HG02852 (cell line): ENCODE data around the gene CDH4.

Experiments used
- ATAC-seq: cut with Tn5 transposase; IDR thresholded peaks from one replicate; pipeline ENCODE4 v1.9.1; 2021; ENCODE audit warnings: mild to moderate bottlenecking, moderate library complexity; ENCODE audit not compliant: unreplicated experiment

Gene CDH4

DNA sequence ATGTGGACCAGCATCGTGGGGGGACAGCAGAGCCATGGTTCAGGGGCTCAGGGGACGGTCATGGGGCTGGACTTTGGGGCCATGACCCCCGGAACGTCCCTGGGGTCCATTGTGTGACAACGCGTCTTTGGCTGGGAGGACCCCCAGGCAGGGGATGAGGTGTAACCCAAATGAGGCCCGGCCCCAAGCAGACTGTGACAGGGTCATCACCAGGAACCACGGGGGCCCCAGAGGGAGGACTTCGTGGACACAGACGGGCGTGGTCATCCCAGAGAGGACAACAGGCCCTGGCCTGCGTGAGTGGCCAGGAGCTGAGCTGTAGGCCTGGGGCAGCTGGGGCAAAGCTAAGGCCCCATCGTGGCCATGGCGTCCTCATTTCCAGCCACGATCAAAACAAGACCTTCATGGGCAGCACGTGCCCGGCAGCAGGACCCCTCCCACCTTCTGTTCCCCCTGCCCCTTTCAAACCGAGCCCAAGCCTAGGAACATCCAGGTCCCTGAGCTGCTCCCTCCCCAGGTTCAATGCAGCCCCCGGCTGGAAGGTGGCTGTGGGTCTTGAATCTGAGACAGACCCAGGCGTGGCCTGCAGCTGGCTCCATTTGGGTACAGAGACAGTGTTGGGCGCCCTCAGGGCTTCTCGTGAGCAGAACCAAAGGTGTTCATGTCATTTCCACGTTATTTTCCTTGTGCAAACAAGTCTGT, 625.9 kb downstream of the CDH4 start:
- ATAC-seq = no peak

DNA sequence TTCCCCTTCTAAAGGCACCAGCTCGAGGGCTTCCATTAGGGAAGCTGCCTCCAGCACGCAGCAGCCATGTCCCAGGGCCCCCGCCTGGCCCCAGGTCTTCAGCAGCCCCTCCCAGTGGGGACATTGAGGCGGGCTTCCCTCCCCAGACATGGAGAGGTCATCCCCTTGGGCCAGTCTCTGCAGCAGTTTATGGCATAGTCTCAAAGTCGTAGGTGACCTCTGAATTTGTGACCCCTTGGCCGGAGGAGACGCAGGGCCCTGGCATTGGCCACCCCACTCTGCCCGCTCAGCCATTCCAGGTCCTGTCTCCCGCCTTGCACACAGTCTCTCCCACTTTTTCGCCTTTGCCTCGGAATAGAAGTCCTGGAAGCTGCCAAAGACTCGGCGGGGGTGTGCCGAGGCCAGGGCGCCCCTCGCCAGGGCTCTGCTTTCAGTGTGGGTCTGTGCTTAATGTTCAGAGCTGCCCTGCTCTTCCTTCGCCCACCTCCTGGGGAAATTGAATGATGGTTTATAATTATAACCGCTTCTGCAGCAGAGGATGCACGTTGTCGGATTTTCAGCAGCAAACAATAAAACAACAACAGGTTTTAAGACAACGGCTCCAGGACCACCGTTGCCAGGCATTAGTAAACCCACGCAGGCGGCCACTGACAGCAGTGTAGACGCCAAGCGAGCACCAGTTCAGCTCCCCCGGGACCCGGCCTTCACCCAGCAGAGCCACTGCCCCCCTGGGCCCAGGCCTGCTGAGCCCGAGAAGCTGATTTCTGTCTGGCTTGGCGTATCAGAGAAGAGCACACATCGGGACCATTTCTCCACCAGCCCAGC, 626.6 kb downstream of the CDH4 start:
- ATAC-seq = no peak

- ATAC-seq = no peak
Measured at GRCh38 chr20:61879303-61879620, 627.2 kb downstream of the CDH4 start.

DNA sequence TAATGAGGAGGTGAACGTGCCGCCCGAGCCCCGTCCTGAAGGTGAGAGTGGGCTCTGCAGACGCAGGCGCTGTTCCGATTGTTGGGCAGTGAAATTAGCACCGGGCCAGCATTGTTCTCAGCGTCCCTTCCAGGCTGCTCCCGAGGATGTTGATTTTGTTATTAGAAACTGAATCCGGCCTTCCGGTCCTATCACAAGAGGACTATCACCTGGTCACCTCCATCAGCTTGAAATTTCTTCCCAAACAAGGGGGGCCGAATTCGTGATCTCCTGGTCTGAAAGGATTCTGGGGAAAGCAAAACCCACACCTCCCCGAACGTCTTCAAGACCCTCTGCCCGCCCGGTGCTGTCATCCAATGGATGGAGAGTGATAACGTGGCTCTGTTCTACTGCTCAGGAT, 627.6 kb downstream of the CDH4 start:
- no peak for ATAC-seq

DNA sequence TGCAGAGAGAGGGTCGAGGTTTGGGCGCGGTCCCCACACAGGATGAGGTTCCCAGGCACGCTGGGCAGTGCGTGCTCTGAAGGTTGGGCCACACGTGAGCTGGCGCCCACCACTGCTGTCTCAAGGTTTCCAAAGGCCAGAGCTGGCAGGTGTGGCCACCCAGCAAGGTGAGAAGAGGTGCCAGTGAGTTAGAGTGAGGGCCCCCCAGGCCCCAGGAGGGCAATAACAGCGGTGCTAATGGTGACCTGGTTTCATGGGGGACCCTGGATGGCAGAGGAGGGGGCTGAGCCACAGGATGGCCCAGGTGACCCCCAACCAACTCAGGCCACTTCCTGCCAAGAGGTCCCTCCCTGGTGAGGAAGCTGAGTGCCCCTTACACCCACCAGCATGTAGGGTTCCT, 628.6 kb downstream of the CDH4 start:
- no peak for ATAC-seq

DNA sequence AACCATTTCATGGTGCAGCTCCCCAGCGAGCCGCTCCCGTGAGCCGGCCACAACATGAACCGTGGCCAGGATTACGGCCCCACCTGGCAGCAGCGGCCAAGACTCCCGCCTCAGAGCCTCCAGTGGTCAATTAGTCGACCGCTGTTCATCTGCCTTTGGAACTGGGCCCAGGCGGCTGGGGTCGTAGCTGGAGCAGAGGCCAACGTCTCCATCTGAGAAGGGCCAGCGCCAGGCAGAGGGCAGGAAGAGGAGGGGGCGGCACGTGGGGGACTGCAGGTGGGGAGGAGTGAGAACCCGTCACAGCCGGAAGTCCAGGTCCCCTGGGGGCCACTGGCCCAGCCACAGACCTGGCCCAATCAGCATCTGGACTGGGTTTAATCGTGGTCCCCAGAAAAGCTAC, 629.4 kb downstream of the CDH4 start:
- ATAC-seq = no peak

- ATAC-seq = no peak
Measured at GRCh38 chr20:61881861-61882260, 629.8 kb downstream of the CDH4 start.

GRCh38 chr20:61882716-61883615, 630.9 kb downstream of the CDH4 start:
- no peak for ATAC-seq

GRCh38 chr20:61883857-61884393, 631.9 kb downstream of the CDH4 start:
- ATAC-seq = no peak

DNA sequence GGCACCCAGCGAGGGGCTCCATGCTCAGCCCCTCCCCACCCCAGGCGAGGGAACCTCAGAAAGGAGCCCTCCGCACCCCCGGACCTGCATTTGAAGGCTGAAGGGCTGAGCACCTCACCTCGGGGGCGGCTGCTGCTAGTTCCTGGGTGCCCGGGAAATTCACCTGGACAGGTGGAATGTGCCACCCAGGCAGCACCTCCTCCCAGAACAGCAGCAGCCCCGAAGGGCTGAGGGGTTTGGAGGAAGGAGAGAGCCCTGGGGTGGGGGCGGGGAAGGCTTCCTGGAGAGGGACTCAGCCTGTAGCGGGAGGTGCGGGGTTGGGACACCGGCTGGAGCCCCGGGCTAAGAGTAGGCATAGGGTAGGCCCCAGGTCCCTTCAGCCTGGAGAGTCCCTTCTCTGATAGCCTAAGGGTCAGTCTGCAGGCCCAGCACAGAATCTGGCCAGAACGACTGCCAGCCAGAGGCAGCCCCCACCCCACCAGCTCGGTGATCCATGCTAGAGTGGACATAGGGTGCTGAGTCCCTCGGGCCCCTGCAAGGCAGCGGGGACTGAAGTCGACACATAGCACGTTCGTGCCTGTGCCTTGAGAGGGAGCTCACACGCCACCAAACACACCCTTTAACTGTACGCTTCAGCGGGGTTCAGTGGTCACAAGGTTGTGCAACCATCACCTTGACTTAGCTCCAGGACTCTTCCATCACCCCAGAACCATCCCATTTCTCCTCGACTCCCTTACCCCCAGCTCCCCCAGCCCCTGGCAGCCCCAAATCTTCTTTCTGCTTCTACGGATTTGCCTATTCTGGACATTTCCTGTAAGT, 632.7 kb downstream of the CDH4 start:
- ATAC-seq = no peak

DNA sequence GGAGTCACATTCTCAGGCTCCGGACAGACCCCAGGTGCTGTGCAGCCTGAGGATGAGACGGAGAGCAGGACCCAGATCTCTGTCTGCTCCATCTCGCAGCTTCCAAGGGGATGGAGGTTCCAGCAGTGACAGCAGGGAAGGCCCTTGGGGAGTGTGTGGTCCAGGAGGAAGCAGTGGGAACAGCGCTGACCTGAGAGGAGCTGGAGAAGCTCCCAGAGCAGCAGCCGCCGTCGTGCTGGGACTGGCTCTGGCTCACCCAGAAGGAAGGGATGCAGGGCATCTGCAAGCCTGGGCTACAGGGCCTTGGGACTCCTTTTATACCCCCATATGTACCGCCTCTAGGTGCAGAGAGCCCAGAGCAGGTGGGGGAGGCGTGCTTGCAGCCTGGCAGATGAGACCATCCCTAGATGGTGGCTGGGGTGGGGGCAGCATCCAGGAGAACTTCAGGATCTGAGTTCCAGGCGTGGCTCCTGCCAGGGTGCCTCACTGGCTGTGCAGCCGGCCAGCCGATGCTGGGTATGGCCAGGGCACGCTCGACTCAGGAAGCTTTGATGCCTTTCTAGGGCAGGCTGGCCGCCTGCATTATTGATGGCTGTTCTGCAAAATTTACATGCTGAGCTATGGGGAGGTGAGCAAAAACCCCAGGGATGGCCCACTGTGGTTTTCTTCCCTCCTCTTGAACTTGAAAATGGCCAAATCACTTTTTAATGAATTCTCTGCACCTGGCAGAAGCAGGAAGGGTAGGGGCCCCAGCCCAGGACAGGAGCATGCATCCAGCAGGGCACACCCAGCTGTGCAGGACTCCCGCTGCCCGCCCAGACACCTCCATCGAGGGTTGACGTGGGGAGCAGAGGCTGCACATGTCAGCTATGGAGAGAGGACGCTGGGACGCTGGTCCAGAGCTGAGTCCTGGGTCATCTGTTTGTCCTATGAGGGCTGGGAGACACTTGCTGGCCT, 634.0 kb downstream of the CDH4 start:
- no peak for ATAC-seq

DNA sequence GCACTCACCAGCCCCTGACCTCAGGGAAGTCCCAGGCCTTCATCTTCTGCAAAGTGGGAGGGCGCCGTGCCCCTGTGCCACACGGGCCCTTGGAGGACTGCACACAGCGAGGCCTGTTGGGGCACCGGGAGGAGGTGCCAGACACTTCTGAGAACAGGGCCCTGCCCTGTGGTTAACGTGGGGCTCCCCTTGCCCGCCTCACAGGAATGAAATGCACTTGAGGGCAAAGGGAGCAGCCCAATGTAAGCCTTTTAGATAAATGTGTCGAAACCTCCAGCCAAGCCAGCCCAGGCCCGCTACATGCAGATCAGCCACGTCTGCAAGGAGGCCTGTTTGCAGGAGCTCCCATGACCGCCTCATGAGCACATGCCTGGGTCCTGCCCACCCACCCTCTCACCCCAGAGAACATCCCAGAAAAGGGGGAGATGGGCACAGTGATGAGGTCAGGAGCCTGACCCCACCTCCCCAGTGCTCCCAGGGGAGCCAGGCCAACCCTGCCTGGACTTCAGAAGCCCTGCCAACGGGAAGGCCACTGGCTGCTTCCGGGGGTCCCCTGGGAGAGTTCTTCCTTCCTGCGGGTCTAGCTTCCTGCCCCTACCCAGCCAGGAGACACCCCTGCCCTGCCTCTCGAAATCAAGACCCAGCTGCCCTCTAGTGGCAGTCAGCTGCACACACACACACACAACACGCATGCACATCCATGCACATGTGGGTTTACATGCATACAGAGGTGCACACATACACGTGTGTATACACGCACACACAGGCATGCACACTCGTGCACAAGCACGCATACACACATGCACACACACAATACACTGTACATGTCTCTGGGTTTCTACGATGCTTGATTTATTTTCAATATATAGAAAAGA, 634.9 kb downstream of the CDH4 start:
- no peak for ATAC-seq

DNA sequence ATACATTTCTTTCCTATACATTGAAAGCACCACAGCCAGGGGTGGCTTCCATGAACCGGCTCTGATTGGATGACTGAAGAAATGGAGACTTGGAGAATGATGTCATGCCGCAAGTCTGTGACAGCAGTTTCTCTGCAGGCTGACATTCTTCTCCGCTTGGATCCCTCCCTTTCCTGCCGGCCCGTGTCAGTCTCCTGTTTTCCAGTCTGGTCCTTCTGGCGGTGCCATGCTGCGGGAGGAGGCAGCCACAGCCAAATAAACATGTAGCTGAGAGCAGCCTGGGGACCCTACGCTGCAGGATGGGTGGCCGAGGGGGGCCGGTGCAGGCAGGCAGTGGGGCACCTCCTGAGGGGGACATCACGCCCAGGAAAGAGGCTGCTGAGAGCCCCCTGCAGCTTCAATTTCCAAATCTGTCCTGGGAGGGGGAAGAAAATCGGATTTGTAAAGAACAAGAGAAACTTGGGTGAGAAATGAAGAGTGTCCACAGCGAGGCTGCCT, 635.6 kb downstream of the CDH4 start:
- no peak for ATAC-seq

DNA sequence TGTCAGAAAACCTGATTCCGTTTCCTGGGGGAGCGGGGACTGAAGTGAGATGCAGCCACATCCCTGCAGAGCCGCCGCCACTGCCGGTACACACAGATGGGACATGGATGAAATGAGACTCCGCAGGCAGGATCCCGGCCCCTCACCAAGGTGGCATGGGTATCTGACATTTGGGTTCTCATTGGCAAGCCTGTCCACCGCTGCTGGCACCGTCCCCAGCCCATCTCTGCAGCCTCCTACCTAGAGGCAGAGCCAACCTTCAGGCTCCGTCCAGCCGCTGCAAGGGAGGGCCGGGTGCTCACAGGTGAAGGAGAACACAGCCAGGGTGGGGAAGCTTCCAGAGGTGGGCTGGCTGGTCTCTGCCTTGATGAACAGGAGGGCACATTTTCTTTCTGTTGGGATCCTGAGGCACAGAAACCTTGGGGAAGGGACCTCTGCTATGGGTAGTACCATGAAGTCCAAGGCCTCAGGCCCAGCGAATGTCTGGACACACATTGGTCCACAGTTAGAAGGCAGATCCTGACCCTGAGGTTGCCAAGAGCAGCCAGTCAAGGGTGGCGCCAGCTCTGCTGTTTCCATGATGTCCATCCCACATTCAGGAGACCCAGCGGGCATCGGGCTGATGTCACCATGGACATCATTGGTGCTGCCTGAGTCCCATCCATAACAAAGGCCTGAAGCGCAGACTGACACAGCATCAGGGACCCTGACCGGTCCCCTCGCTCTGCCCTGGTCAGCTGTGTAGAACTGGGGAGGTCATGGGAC, 636.2 kb downstream of the CDH4 start:
- ATAC-seq = no peak

GRCh38 chr20:61889659-61890058, 637.6 kb downstream of the CDH4 start:
- no peak for ATAC-seq

DNA sequence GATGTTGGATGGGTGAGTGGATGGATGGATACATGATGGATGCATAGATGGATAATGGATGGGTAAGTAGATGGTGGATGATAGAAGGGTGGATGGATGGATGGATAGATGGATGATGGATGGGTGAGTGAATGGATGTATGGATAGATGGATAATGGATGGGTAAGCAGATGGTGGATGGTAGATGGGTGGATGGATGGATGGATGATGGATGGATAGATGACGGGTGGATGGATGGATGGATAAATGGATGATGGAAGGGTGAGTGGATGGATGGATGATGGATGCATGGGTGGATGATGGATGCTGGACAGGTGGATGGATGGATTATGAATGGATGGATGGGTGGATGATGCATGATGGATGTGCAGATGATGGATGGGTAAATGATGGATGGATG, 638.1 kb downstream of the CDH4 start:
- ATAC-seq = no peak

GRCh38 chr20:61891476-61891875, 639.4 kb downstream of the CDH4 start:
- no peak for ATAC-seq
